CMK (cell line): Measurements from ENCODE around the gene KLHL21.

Experiments used
- DNase-seq: peaks from one replicate; pipeline ENCODE4 v3.0.0-alpha.2; 2010; ENCODE audit warnings: low read depth

Gene KLHL21

GRCh38 chr1:6554031-6554906, 48.4 kb downstream of the KLHL21 start, which contains the start of gene NOL9:
Gene NOL9 (minus strand): TSS chr1:6554513. CDS start chr1:6554502, 11 bp downstream.
- DNase-seq, result peak; percentile 88

GRCh38 chr1:6547301-6547700, 55.4 kb downstream of the KLHL21 start:
- no peak for DNase-seq

GRCh38 chr1:6546326-6546725, 56.3 kb downstream of the KLHL21 start:
- no peak for DNase-seq

- DNase-seq, result no peak
These were observed 57.2 kb downstream of the KLHL21 start for GRCh38 chr1:6545276-6546112.

GRCh38 chr1:6544831-6545230, 57.8 kb downstream of the KLHL21 start:
- DNase-seq, result no peak
